Activated T-cell treated with anti-CD3 and anti-CD28 coated beads for 48 hours (primary cell): Measurements from ENCODE around the gene AQP4.

Experiments
- DNase-seq: peaks from one replicate; pipeline ENCODE4 v3.0.0-alpha.2; 2020; ENCODE audit warnings: low read depth

The AQP4 gene

DNA sequence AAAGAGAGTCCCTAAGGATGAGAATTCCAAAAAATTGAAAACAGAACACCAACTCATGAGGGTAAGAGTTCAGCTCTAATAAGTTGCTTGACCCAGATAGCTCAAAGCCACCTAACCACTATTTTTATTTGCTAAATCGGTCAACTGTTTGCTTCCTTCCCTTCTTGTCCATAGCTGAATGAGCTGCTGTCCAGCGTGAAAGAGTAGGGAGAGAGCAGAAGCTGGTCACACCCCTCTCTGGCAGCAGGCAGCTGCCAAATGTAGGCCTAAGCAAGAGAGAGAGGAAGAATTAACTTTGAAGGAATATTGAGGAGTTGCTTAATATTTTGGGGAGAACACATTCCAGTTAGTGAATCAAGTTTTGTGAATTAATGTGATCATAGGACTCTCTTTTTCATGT lies 25.9 kb downstream of the AQP4 start:
- no peak for DNase-seq

DNA sequence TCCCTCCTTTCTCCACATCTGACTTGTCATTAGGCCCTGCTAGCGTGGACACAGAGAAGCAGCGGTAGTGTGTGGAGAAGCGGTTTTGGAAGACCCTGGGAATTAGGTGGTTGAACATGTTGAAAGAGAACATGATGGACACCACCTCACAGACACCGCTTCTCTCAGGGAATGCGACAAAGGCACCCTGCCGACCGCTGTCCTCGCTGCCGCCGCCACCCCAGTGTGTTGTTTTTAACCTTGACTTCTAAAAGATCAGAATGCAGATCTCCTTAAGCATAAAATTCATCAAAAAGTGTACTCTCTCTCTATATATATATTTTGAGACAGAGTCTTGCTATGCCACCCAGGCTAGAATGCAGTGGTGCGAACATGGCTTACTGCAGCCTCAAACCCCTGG lies 33.2 kb downstream of the AQP4 start:
- DNase-seq, result no peak

DNA sequence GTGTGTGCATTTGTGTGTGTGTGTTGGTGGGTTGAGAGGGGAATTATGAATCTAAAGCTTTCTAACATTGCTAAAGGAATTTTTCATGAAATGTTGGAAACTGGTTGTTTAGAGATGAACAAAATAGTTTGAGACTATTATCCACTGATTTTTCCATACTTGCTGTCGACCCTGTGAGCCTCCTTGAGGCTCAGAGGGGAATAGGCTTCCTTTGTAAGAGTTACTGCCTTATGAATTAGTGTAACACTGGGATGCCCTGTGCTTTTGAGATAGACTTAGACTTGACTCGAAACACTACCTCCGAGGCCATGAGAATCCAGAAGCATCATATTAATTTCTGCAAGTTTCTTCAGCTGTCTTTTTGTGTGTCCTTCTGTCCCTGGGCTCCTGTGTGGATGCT lies 37.9 kb downstream of the AQP4 start:
- no peak for DNase-seq

DNA sequence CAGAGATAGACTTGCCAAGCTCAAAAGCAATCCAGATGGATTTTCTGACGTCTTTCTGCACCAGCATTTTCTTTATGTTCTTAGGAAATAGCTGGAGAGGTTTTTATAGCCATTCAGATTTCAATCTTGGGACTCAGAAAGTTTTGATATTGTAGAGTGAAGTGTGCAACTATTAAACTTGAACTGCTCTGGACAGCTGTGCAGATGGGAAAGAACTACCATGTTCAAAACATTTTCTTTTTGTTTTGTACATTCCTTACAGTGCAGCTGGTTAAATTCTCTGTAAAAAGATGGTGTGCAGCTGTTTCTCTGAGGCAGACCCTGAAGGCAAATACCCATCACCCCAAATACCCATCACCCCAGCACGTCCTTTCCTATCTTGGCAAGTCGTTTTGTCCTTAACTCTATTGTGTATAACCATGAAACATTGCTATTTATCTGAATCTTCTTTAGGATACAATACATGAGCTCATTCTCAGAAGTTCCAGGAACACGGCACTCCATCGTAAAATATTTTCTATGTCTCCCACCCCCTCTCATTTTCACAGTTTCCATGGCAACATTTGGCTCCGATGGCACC lies 38.8 kb downstream of the AQP4 start:
- DNase-seq, result no peak

DNA sequence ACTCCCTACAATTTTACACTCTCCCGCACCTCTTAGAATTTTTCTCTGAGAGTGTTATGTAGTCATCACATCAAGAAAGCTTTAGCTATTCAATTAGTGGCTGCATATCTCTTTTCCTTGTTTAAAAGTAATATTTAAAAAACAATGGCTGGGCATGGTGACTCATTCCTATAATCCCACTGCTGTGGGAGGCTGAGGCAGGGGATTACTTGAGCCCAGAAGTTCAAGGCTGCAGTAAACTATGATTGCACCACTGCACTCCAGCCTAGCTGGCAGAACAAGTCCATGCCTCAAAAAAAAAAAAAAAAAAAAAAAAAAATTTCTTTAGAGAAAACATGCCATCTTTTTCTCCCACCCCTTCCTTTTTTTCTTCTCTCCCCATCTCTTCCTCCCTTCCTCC lies 44.3 kb downstream of the AQP4 start:
- DNase-seq, result no peak

DNA sequence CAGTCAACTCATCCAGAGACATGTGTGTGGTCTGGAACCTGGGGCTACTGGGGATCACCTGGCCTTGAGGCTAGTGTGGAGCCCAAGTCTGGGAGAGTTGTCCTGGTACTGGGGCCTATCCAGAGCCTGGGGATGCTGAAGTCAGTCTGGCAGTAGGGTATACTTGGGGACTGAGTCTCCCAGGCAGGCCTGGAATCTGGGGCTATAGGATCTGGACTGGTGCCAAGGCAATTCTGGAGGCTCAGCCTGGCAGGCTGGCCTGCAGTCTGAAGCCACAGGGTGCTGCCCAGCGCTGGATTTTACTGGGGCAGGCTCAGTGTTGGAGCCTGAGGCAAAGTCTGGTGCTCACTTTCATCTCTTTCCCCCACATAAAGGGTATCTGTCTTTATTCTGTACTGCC lies 46.5 kb downstream of the AQP4 start:
- DNase-seq, result no peak

DNA sequence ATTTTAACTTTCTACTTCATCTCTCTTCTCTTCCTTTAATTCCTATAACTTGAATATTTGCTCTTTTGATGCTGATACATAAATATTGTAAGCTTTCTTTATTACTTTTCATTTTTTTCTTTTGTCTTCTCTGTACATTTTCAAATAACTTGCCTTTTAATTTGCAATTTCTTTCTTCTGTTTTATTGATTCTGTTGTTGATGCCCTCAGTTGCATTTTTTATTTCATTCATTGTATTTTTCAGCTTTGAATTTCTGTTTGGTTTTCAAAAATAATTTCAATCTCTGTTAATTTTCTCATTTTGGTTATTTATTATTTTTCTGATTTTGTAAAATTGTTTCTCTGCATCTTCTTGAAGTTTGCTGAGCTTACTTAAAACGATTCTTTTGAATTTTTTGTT lies 47.0 kb downstream of the AQP4 start:
- no peak for DNase-seq

DNA sequence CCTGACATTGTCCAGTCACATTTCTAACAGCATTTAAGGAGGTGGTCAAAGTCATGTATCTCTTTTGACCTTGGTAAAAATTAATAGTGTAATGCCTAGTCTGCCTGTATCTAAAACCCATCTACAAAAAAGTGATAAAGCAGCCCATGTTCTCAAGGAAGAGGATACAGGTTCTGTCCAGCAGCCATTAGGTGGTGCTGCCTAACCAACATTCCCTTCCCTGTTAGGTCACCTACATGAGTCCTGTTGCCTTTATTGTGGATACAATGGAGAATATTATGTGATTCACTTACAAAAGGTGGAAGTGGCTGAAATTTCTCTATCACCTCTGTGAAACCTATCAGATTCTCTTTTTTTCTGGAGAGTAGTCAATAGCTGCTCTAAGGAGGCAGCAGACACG lies 52.5 kb downstream of the AQP4 start:
- DNase-seq, result no peak

DNA sequence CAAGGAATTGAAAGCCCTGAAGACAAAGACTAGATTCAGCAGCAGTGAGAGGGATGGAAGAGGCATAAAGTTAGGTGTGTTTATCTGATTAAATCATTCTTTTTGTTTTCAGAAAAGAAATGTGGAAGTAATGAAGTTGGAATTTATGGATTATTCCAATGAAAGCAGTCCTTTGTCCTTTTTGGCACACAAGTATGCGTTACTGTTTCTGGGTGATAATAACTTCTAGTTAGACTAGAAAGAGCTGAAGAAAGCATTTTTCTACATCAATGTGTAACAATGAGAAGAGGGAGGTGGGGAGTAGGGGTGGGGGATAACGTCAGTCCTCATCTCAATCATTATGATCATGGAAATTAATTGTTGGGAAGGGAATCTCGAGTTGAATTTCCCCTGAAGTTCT lies 53.0 kb downstream of the AQP4 start:
- no peak for DNase-seq

DNA sequence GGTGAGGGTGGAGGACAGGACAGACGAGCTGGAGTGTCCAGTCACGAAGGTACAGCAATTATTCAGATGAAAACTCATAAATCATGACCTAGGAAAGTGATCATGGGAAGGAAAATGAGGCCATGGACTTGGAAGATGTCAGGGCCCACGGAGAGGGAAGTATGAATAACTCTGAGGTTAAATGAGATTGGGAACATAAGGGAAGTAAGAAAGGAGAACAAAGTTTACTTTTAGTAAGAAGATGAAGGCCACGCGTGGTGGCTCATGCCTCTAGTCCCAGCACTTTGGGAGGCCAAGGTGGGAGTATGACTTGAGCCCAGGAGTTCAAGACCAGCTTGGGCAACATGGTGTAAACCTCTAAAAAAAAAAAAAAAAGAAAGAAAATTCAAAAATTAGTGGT lies 56.2 kb downstream of the AQP4 start:
- DNase-seq, result no peak

DNA sequence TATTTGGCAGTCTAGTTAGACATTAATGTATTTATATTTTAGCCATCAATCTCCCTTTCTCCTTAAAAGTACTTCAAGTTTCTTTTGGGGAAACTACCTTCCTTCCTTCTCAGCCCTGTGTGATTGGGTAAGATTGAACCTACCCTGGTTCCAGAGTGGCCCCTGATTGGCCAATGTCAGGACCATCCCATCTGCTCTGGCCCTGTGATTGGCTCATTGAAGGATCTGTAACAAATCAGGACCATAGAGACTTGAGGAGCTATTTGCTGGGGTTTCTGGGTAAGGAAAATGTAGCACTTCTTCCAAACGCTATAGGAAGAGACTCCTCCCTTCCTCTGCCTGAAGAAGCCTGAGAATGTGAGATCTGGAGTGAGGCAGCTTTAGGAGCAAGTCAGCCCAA lies 59.3 kb downstream of the AQP4 start:
- DNase-seq, result no peak

DNA sequence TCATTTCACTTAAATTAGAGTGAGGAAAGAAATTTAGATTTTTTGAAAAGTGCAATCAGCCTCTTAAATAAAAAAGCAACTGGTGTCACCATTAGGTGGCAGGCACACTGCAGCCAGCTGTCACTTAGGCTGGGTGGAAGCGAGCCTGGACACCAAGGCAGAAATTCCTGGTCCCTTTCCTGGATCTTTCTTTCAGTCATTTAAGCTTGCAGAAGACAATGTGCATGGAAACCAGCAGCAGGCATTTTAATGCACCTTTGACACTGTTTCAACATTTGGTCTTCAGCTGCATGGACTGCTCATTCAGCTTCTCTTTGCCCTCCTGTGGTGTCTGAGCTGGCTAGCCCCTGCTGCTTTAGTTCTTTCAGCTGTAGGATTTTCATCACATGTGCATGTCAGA lies 61.0 kb downstream of the AQP4 start:
- DNase-seq, result no peak

DNA sequence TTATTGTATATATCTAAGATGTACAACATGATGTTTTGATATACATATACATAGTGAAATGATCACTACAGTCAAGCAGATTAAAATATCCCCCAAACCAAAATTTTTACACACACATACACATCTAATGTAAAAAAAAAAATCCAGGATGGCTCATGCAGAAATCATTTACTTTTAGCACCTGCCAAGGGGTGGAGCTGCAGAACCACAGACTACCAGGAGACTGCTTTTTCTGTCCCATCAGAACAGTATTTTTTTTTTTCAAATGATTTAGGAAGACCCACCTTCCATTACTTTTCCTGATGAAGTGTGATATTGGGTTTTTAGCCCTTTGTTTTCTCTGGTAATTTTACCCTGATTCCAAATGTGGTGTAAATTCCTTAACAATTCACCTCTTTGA lies 61.9 kb downstream of the AQP4 start:
- no peak for DNase-seq

DNA sequence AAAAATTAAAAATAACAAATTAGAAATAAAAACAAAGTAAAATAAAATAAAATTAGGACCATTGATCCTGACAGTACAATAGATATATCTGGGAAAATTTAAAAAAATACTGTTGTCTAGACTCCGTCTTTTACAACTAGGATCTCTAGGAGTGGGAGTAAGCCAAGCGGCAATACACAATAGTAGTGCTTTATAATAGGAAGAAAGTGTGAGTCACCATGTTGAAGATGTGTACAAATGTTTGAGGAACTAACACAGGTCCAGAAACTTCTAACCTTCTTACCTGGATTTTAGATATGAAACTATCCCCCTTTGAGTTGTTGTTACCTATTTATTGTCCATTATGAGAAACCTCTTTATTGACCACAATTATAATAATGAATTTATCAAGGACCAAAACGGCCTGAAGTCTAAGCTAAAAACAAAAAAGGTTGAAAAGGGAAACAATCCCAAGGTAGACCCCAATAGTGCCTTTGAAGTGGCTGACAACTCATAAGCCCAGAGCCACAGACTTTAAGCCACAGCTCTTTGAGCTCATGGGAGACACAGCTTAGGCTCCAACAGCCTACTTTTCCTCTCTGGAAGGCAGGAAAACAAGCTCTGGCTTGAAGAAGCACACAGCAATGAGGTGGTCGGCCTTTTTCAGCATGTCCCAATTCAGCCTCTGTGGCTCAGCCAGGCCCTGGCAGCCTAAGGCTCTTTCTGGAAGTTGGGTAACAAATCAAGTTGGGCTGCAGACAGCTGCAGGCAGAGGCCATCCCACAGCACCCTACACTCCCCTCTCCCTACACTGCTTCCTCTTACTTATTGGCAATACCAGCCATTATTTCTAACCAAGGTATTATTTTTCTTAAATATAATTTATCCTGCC lies 62.9 kb downstream of the AQP4 start:
- DNase-seq, result no peak
